GOT3 (cell line): ENCODE results near the gene EFCAB12.
"Not testable (repeated sequence)": the region's sequence is repeated elsewhere in the genome, so short reads cannot be mapped to it uniquely, and the experiment has no call there.

Source experiments
- DNase-seq: peaks from one replicate; lab custom pipeline; 2025; ENCODE audit warnings: mixed read lengths; lab: John Stamatoyannopoulos, UW

Gene EFCAB12

DNA sequence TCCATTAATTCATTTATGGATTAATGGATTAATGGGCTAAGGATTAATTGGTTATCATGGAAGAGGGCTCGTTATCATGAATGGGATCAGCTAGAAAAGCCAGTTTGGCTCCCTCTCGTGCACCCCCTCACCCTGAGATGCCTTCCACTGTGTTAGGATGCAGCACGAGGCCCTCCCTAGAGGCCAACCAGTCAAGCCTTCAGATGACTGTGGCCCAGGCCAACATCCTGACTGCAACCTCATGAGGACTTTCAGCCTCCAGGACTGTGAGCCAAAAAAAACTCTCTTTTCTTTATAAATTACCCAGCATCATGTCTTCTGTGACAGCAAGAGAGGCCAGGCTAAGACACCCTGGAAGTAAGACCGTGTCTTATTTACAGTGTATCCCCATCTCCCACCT lies 9.0 kb downstream of the EFCAB12 start:
- no peak for DNase-seq

DNA sequence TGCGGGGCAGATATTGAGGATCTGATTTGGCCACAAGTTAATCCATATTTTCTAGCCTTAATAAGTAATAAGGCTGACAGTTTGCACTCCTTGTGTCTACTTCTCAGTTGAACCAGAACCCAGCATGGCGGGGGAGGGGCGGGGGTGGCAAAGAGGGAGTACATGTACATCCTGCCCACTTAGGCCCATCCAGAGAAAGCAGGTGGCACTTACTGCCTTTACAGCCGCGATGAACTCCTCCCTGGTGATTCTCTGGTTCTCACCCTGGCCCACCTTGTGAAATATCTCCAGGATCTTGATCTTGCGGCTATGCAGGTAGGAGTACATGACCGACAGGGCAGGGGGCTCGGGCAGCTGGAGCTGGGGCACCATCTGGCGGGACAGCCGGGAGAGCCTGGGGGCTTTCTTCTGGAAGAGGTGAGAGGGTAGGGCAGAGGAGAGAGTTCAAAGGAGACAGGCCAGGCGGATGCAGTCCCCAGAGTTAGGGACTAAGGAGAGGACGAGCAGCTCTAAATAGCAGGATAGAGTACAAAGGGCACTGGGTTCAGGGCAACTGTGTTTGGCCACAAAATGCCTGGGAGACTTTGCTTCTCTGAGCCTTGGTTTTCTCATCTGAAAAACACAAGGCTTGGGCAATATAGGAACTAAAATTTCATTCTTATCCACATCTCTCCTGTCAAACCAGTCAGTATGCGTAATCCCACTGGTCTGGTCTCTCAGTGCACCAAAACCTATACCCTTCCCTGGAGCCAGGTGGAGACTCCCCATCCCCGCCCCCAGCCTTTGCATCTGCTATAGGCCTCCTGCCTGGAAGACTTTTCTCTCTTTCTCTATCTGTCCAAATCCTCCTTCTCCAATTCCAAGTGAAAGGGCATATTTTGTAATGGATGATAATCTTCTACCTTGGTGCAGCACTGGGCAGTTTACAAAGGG lies 10.1 kb downstream of the EFCAB12 start:
- no peak for DNase-seq

GRCh38 chr3:129417326-129417725 lies 11.1 kb downstream of the EFCAB12 start:
- no peak for DNase-seq

DNA sequence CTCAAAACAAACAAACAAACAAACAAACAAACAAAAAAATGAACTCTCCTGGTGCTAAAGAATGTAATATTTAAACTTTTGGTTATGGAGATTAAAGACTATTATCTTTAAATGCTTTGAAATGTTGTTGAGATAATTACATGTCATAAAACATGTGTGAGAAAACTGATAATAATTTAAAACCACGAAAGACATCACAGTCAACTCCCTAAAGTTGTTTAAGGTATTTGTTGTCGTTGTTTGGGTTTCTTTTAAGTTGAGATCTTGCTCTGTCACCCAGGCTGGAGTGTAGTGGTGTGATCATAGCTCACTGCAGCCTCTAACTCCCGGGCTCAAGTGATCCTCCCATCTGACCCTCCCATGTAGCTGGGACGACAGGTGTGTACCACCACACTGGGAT lies 12.0 kb downstream of the EFCAB12 start:
- DNase-seq, result no peak

DNA sequence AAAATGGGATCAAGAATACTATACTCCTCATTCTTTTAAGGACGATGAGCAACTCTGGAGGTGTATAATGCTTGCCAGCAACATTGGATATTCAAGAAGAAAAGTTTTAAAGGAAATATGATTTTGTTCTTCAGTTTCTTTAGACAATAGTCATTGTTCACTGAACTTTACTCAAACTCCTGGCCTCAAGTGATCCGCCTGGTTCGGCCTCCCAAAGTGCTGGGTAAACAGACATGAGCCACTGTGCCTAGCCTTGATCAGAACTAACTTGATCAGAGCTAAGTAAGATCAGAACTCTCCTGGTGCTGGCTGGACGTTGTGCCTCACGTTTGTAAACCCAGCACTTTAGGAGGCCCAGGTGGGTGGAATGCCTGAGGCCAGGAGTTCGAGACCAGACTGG lies 12.6 kb downstream of the EFCAB12 start:
- DNase-seq, result no peak

- no peak for DNase-seq
Observed at GRCh38 chr3:129415378-129415777, 13.1 kb downstream of the EFCAB12 start.

GRCh38 chr3:129413687-129414506 lies 14.5 kb downstream of the EFCAB12 start:
- no peak for DNase-seq

DNA sequence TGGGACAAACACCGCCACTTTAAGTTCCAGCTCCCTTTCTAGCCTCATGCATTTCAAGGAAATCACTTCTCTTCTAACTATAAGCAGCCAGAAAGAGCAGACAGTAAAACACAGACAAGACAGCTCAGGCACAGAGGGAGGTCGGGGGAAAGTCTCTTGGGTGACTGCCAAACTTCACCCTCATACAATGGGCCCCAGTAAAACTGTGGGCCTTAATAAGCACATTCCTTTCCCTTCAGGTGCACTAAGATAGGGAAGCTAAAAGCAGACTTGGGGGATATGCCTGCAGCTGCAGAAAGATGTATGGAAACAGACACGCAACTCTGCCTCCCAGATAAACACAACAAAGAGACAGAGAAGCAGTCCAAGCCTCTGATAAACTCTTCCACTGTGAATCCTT lies 15.2 kb downstream of the EFCAB12 start:
- not testable (repeated sequence) for DNase-seq

DNA sequence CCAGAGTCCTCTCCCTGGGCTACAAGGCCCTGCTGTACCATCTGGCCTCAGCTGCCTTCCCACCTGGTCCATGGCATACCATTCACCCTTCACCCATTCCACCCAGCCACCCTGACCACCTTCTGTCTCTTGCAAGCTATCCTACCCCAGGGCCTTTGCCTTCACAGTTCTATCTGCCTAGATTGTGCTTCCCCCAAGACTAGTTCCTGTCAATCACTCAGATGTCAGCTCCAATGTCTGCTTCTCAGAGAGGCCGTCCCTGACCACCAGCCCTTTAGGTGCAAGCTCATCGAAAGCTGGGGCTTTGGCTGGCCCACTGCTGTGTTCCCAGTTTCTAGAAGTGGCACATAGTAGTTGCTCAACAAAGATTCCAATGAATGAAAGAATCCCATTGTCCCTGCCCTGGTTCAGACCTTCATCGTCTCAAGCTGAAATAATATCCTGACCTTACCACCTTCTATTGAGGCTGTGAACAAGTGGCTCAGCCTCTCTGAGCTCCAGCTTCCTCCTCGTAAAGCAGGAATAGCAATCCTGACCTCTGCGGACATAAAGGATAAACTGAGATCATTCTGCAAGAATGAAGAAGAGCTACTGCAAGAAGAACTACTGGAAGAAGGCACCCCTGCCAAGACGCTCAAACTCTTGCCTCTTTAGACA lies 15.8 kb downstream of the EFCAB12 start:
- DNase-seq, result no peak

DNA sequence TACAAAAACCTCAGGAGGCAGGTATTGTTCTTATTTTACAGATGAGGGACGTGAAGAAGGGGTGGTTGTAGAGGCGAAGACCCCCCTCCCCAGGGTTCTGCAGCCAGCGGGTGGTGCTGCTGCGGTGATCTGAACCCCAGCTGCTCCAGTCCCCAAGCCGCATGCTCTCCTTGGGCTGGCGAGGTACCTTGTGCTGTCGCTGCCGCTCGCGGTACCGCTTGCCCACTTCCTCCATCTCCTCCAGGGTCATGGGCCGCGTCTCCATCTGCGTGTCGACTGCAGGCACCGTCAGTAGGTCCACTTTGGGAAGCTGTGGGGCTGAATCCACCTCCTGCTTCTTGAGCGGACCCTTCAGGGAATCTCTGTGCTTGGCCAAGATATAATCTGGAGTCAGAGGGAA lies 17.5 kb downstream of the EFCAB12 start:
- DNase-seq, result no peak

- no peak for DNase-seq
Observed at GRCh38 chr3:129409541-129409940, 18.9 kb downstream of the EFCAB12 start.

GRCh38 chr3:129404610-129405009 lies 23.8 kb downstream of the EFCAB12 start:
- DNase-seq, result no peak

GRCh38 chr3:129404130-129404529 lies 24.3 kb downstream of the EFCAB12 start:
- DNase-seq, result no peak

- no peak for DNase-seq
Observed at GRCh38 chr3:129403450-129403849, 25.0 kb downstream of the EFCAB12 start.

DNA sequence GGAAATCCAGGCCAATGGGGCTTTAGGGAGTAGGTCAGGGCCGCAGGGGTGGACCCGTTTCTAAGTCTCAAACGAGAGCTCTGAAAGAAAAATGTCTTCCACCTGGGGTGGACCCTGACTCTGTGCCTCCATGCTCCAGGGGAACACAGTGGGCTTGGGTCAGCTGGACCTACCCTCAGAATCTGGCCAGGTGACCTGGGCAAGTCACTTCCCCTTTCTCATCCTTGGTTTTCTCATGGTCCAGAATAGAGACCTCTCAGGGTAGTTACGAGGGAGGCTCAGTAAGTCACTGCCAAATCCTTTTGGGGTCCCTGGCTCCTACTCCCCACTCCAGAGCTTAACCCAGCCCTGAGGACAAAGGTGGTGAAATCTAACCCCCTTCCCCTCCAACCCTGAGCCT lies 25.8 kb downstream of the EFCAB12 start:
- DNase-seq, result no peak

DNA sequence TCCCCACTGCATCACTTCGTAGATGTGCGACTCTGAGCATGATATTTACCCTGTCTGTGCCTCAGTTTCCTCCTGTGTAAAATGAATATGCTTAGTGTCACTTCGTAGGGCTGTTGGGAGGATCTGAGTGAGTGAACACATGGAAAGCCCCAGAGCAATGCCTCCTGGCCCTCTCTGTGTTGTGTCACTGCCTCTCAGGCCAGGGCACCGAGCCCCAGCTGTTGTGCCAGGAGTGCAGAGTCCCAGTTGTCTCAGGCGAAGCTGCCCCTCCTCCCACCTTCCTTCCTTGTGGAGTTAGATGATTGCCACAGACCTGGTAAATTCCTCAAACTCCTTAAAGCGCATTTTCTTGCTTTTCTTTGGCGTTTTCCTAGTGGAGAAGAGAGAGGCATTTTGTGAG lies 26.2 kb downstream of the EFCAB12 start:
- DNase-seq, result no peak

- no peak for DNase-seq
Observed at GRCh38 chr3:129399895-129400357, 28.5 kb downstream of the EFCAB12 start.

DNA sequence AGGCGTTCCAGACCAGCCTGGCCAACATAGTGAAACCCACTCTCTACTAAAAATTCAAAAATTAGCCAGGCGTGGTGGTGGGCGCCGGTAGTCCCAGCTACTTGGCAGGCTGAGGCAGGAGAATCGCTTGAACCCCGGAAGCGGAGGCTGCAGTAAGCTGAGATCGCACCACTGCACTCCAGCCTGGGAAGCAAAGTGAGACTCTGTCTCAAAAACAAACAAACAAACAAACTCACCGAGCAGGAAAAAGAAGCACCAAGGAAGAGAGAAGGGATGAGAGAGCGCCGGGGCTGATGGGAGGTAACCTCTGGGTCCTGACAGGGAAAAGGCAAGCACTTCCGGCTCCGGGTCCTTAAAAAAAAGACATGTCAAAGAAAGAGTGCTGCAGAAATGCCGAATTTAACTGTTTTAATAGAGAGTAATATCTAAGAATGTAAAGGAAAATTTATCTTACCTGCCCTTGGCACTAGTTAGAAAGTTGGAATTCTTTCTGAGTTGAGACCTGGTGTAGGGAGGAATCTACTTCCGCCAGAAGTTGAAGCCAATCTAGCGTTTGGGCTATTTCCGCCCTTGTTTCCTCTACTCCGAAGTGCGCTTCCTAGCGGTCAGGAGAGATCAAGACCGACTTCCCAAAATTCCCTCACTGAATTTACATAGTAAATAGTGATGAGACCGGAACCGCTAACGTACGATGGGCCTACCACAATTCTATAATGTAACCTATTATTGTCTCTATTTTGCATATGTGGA lies 29.1 kb downstream of the EFCAB12 start:
- peak; percentile 42 for DNase-seq

DNA sequence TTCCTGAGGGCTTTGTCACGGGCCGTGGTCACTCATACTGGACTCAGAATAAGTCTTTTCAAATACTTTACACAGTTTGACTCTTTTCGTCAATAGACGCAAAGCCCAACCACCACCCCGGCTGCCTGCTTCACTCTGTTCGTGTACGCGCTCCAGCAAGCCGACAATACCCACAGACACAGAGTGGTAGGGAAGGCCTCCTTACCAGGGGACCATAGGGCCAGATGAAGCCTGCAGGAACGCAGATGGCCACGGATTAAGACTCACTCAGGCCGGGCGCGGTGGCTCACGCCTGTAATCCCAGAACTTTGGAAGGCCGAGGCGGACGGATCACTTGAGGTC lies 29.7 kb downstream of the EFCAB12 start:
- DNase-seq, result no peak

- not testable (repeated sequence) for DNase-seq
Observed at GRCh38 chr3:129393760-129394564, 34.5 kb downstream of the EFCAB12 start.

DNA sequence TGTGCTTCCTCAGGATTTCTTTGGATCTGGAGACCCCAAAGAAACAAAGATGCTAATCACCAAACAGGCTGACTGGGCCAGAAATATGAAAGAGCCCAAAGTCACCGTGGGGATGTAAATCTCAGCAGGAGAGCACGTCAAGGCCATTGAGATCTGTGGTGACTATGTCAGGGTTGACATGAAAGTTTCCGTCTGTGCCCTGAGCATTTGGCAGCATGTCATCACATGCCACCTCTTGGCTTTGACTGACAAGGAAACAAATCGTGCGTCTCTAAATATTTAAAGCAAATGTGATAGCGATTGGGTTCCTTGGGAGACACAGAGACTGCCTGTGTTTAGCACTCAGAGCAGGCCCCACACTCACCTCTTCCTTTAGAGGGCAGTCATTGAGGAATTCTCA lies 35.2 kb downstream of the EFCAB12 start:
- no peak for DNase-seq
